Measurements from ENCODE around the gene SFSWAP.
"Not testable (repeated sequence)": the region's sequence is repeated elsewhere in the genome, so short reads cannot be mapped to it uniquely, and the experiment has no call there.

Gene SFSWAP

GRCh38 chr12:131765961-131766360 lies 55.1 kb downstream of the SFSWAP start:
- DNase-seq, result no peak

GRCh38 chr12:131766382-131767107 lies 55.7 kb downstream of the SFSWAP start:
- no peak for DNase-seq

DNA sequence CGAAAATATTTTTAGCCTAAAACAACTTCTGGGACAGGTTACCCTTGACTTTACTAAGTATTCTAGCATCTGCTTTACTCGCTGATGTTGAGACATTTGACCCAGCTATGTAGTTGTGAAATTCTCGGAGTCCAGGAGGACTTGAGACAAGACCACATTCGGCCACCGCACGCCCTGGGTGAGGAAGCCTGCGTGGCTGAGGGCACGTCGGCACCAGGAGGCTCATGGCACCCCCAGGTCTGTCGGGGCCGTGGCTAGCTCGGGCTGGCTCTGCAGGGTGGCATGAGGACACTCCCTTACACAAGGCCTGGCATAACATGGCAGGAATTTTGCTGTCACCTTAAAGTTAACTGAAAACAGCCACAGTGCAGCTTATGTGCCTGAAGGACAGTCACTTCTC lies 59.2 kb downstream of the SFSWAP start:
- no peak for DNase-seq

- no peak for DNase-seq
Measured at GRCh38 chr12:131771965-131772364, 61.1 kb downstream of the SFSWAP start.

DNA sequence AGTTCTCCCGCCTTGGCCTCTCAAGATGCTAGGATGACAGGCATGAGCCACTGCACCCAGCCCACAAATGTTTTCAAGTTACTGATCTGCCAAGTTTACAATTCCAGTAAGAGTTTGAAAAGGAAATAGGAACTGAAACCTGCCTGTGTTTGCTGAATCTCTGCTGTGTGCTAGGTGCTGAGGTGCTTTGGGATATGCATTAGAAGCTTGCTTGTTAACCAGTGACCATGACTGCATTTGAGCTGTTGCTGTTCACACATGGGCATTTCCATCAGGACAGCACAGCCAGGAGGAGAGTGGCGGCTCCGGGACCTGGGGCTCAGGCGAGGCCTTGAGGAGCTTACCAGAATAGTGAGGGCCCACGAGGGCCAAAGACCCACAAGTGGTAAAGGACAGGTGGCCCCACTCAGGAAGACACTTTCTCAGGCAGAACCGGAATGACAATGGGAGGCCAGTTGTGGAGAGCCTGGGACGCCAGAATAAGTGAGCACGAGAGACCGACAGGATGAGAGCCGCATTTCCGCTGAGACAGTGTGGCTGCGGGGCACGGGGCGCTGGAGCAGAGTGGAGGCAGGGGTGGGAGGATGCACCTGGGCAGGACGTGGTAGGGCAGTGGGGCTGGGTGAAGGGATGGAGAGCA lies 62.8 kb downstream of the SFSWAP start:
- DNase-seq, result no peak

DNA sequence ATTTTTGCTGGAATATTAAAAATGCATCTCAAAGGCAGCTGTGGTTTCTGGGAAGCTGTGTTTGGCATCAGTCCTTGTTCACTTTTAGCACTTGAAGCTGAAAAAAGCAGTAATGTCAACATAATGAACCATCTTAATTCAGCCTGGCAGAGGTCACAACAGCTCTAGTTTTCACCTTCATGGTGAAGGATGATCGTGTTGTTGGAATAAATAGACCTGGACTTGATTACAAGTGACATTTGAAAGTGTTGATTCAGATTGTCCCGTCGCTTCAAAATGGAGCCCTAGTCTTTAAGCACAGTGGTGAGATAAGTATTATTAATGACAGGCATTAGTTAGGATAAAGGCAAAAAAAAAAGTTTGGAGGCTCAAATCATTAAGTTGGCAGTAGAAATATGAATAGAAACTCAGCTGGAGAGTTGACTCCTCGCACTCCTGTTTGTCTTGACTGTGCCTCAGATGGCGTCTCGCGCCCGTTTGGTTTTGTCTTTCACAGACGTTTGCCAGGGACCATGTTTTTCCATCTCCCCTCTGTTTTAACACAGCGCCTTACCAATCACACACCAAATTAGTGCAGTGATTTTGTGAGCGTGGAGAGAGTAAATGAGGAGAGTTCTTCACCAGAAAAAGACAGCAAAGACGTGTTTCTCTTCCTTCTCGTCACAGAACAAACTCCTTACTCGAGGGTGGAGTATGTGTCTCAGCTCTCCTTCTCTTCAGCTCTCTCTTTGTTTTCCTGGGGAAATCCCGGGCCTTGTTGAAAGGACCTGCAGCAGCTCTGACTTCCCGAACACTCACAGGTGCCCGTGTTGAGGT lies 63.9 kb downstream of the SFSWAP start:
- DNase-seq, result no peak

DNA sequence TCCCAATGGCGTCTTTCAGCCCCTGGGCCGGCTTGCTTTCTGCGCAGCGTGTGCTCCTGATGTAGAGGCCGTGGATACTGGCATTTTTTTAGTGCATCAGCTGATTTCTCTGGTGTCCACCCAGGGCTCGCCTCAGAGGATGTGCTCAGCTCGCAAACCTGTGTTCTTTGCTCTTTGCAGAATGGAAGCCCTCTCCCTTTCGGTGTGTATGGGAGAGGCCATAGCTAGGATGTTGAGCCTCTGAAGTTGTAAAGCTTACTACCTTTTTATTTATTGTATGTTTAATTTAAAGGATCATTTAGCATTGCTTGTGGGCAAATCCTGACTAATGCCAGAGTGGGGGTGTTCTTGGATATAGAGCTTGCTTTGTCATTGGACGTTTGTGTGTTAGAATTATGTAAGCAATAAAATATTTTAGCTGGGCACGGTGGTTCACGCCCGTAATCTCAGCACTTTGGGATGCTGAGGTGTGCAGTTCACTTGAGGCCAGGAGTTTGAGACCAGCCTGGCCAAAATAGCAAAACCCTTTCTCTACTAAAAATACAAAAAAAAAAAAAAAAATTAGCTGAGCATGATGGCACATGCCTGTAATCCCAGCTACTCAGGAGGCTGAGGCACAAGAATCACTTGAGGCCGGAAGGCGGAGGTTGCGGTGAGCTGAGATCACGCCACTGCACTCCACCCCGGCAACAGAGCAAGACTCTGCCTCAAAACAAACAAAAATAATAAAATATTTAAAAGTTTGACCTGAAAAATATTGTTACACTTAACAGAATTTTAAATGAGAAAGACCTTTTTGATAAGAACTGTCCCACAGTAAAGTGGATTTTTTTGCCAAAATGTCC lies 64.7 kb downstream of the SFSWAP start:
- no peak for DNase-seq

DNA sequence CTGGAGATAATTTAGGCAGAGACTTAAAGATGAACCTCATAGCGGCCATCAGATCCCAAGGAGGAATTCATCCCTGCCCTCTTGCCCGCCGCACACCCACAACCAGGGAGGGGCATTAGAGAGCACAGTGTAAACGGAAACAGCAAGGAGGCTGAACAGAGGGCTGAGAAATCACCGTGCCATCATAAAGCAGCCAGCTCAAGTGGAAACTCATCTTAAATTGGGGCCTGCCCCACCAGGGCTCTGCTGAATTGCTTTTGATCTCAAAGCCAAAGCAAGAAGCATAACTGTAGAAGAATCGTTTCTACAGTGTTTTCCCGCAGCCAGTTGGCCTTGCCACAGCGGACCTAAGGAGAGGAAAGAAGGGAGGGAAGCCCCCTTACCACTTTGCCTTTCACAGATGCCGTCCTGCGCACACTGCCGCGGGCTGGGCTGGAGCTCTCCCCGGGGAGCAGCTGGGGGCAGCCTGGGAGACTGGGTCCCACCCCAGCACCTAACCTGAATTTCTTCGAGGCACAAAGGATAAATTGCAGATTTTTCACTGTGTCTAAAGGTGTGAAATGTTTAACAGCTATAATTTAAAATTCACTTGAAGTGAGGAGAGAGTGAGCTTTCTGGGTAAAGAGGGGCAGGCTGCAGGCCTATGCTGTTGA lies 65.5 kb downstream of the SFSWAP start:
- DNase-seq, result no peak

DNA sequence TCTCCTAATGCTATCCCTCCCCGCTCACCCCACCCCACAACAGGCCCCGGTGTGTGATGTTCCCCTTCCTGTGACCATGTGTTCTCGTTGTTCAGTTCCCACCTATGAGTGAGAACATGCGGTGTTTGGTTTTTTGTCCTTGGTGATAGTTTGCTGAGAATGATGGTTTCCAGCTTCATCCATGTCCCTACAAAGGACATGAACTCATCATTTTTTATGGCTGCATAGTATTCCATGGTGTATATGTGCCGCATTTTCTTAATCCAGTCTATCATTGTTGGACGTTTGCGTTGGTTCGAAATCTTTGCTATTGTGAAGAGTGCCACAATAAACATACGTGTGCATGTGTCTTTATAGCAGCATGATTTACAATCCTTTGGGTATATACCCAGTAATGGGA lies 66.4 kb downstream of the SFSWAP start:
- DNase-seq, result not testable (repeated sequence)

- no peak for DNase-seq
Measured at GRCh38 chr12:131779027-131779426, 68.1 kb downstream of the SFSWAP start.

GRCh38 chr12:131782061-131782460 lies 71.2 kb downstream of the SFSWAP start:
- no peak for DNase-seq

- DNase-seq, result no peak
Measured at GRCh38 chr12:131783915-131784541, 73.1 kb downstream of the SFSWAP start.

- DNase-seq, result no peak
Measured at GRCh38 chr12:131784909-131785762, 74.2 kb downstream of the SFSWAP start.

DNA sequence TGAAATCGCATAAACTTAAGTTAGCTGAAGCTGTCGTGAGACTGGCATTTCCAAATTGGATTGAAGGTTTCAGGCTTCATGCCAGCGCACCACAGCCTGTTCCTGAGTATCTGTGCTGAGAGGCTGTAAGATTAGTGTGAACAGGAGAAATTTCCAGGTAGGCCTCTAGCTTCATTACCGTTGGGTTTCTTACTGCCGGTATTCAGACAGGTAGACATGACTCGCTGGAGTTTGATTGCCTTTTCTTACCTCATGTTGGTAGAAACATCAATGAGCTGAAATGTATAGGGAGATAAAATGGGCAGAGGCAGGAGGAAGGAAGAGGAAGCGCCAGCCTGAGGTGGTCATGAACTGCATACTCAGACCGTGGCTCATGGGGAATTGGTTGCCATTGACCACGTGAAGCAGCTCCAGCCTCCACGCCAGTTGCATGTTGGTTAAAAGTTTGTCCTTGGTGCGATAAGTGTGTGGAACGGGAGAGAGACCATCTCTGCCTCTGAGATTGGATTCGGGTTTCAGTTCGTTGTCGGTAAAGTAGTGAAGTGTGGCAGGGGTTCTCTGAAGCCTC lies 75.0 kb downstream of the SFSWAP start:
- DNase-seq, result no peak

DNA sequence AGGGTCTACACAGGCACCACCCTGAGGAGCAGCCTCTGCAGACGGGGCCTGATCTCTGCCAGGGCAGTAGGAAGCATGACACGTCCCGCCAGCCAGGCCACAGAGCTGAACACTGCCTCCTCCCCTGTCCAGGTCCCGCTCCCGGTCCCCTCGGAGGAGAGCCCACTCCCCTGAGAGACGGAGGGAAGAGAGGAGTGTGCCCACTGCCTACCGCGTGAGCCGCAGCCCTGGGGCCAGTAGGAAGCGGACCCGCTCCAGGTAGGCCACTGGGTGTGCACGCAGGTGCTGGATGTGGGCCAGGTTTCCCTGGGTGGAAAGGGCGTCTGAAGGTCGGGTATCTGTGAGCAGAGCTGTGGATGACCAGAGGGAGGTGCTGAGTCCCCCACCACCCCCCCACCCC lies 75.4 kb downstream of the SFSWAP start:
- DNase-seq, result no peak

- DNase-seq, result no peak
Measured at GRCh38 chr12:131787143-131787660, 76.3 kb downstream of the SFSWAP start.

DNA sequence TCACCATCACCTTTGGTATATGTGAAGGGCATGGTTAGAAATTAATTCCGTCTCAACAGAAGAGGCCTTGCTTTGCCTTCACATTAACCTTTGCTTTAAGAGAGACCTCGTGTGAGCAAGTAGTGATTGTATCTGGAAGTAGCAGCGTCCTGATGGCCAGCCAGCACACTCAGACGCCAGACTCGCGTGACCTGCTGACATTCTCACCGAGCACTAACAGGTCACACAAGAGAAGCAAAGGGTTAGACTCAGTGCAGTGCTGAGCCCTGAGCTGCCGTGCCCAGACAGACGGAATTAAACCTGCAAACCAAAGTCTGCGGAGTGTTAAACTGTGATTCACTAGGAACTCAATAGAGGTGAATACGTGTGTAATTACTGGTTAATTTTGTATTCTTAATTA lies 77.2 kb downstream of the SFSWAP start:
- no peak for DNase-seq

DNA sequence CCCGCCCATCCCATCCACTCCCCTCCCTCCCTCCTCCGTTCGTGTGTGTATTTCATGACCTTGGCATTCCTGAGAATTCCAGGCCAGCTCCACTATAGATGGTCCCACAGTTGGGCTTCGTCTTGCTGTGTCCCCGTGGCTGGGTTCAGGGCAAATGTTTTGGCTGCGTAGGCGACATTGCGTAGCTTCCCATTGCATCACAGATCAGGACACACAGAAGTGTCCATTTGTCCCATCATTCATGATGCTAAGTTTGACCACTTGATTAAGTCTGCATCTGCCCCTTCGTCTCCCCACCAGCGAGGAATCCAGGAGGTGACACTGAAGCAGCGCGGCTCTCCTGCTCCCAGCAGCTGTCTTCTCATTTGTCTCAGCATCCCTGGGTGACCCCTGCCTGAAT lies 78.7 kb downstream of the SFSWAP start:
- DNase-seq, result no peak

DNA sequence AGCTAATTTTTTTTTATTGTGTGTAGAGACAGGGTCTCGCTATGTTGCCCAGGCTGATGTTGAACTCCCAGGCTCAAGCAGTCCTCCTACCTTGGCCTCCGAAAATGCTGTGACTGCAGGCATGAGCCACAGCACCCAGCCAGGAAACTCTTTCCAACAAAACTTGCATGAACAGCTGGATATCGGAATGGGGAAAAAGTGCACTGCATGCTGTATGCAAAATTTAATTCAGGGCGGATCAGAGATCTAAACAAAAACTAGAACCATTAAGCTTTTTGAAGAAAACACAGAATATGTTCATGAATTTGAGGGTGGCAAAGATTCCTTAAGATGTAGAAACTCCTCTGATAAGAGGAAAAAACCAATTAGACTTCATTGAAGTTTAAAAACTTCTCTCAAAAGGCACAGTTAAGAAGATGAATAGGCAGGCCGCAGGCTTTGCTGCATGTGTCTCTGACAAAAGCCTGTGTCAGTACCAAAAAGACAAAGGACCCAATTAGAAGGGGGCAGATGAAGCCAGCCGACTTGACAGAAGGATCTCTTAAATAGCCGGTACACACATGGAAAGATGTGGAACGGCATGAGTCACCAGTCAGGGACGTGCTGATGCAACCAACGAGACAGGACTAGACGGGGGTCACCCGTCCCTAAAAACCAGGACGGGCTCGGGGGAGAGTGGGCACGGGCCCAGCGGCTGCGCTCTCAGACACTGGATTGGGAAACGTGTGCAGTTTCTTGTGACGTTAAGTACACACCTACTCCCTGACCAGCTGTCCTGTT lies 82.5 kb downstream of the SFSWAP start:
- no peak for DNase-seq

- no peak for DNase-seq
Measured at GRCh38 chr12:131794061-131794460, 83.2 kb downstream of the SFSWAP start.

Data from activated CD4-positive, alpha-beta T cell treated with anti-CD3 and anti-CD28 coated beads for 4 hours (primary cell).